NCI-H2107 (cell line): ENCODE results near the gene LIN37.

Experiments
- DNase-seq: peaks from one replicate; lab custom pipeline; 2025; lab: John Stamatoyannopoulos, UW

The LIN37 gene

DNA sequence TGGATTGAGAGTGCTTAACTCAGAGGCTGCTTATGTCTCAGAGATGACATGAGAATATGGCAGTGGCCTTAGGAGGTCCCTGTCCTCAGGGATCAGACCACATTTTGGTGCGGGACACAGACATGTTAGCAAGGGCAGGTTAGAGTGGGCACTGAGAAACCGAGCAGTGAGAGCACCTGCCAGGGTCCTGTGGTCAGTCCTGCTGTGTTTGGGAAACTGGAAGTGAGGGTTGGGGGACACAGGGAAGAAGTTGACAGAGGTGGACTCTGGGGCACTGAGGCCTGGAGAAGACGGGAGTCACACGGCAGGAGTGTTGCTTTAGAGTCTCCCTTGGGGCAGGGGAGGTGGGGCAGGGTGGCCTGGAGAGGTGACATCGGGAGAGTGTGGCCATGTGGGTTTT, 13.5 kb upstream of the LIN37 start:
- DNase-seq: no peak

- no peak for DNase-seq
Measured at GRCh38 chr19:35736913-35737886, 11.2 kb upstream of the LIN37 start.

DNA sequence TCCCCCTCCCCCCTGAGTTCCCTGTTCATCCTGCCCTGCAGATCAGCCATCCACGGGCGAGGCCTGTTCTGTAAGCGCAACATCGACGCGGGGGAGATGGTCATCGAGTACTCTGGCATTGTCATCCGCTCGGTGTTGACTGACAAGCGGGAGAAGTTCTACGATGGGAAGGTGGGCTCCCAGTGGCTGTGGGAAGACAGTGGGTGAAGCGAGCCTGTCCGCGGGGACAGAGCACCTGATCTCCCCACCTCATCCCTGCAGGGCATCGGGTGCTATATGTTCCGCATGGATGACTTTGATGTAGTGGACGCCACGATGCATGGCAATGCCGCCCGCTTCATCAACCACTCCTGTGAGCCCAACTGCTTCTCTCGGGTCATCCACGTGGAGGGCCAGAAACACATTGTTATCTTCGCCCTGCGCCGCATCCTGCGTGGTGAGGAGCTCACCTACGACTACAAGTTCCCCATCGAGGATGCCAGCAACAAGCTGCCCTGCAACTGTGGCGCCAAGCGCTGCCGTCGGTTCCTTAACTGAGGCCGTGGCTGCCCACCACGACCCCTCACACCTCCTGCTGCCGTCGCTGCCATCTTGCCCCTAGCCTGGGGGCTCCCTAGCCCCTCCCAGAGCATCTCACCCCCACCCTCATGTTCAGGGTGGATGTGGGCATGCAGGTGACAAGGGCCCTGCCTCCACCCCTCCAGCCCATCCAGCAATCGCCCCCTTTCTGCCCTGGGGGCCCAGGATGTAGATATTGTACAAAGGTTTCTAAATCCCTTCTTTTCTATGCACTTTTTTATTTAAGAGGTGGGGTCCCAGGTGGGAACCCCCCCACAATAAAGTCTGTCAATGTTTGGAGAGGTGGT, 10.1 kb upstream of the LIN37 start:
- no peak for DNase-seq

DNA sequence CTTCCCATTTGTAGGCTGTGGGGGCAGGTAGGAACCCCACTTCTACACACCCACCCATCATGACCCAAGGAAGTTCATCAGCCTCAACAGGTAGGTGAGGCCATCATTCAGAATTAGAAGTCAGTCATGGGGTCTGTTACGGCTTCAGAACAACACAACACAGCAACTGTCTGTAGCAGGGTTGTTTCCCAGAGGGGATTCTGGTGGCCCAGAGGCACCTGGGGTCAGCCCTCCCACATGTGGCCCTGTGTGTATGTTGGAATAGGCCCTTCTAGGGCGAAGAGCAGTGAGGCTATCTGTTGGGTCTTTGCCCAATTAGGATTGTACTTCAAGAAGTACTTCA, 9.5 kb upstream of the LIN37 start:
- DNase-seq: no peak

DNA sequence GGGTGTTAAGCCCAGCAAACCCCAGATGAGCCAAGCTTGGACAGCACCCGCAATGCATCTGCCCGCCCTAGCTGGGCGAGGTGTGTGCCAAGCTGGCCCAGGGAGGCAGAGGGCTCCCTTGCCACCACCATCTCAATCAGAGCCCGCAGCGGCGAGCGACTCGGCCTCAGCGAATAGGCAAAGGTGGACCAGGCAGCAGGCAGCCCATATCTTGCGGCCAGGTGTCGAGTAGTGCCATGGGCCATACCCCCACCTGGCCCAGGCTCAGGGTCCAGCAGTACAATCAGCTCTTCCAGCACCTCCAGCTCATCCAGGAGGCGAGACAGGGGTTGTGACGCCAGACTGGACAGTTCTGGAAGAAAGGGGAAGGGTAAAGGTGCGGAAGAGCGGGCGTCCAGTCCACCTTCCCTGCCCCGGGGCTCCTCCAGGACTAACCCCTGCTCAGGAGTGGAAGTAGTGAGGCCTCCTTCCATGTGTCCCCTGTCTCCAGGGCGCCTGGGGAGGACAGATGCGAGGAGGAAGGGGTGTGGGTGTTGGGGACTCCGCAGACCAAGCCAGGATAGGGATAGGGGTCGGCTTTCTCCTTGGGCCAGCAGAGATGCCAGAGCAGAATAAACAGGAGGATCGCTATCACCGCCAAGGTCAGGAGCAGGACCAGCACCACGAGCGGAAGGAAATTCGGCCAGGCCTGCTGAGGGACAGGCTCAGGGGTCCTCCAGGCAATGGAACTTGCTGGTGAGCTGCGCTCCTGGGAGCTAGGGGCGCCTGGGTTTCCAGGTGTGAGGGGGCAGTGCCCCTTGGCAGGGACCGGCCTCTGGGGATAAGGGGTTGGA, 8.9 kb upstream of the LIN37 start:
- no peak for DNase-seq

- DNase-seq: no peak
Measured at GRCh38 chr19:35740108-35740422, 8.3 kb upstream of the LIN37 start.

DNA sequence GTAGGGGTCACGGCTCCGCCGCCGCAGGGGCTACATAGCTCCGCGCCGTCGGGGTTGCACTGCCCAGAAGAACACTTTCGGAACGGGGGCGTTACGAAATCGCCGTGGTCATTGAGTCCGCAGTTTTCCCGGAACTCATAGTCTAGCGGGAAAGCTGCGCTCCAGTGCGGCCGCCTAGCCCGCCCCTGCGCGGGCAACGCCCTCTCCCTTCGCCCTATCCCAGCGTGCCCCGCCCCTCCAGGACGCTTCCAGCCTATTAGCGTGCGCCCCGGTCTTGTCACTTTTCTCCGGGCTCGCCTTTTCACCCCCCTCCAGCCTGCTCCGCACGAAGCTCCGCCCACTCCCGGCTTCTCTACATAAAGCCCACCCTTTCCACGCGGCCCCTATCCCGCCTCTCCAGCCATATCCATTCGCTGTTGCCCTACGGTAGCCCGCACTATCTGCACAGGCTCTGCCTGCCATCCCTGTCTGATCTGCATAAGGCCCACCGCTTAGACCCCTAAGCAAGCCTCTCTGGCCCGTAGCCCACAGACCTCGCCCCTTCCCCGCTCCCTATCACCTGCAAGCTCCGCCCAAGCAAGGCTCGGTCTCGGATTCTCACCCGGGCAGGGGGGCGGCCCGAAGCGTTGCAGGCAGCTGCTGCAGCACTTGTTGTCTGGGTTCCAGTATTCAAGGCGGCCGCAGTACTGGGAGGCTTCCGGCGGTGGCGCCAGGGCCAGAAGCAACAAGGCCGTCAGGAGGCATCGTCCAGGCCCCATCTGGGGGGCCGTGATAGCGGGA, 7.8 kb upstream of the LIN37 start:
- peak; percentile 93 for DNase-seq

- DNase-seq: no peak
Measured at GRCh38 chr19:35741203-35741515, 7.2 kb upstream of the LIN37 start.

- no peak for DNase-seq
Measured at GRCh38 chr19:35742121-35742724, 6.2 kb upstream of the LIN37 start, which contains the start of gene IGFLR1. IGFLR1 (minus strand) TSS chr19:35742452; CDS start chr19:35741180, 1,272 bp downstream.

DNA sequence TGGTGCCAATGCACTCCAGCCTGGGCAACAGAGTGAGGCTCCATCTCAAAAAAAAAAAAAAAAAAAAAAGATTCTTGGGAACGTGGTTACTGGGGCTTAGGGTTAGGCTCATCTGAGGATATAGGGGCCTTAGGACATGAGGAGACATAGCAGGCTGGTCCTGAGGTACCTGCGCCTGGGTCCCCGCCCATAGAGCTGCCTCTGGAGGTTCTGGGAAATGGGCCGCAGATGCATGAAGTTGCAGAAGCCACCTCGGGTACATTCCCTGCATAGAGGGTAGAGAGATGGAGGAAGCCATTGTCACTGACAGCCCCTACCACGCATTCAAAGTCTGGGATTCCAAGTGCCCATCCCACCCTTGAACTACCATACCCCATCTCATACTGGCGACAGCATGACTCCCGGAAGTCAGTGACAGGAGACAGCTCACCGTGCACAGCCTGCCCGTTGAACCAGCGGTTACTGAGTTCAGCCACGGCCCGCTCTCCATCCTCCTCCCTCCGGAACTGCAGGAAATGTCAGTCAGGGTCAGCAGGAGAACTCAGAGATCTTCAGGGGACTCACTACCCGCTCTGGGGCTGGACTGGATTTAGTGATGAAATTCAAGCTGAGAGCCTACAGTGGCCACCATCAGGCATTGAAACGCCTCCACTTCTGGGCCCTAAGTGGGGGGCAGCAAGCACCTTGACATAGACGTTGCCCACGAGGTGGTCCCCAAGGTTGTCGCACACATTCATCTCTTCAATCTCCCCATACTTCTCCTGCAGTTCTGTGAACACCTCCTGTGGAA, 4.5 kb upstream of the LIN37 start:
- DNase-seq: no peak

DNA sequence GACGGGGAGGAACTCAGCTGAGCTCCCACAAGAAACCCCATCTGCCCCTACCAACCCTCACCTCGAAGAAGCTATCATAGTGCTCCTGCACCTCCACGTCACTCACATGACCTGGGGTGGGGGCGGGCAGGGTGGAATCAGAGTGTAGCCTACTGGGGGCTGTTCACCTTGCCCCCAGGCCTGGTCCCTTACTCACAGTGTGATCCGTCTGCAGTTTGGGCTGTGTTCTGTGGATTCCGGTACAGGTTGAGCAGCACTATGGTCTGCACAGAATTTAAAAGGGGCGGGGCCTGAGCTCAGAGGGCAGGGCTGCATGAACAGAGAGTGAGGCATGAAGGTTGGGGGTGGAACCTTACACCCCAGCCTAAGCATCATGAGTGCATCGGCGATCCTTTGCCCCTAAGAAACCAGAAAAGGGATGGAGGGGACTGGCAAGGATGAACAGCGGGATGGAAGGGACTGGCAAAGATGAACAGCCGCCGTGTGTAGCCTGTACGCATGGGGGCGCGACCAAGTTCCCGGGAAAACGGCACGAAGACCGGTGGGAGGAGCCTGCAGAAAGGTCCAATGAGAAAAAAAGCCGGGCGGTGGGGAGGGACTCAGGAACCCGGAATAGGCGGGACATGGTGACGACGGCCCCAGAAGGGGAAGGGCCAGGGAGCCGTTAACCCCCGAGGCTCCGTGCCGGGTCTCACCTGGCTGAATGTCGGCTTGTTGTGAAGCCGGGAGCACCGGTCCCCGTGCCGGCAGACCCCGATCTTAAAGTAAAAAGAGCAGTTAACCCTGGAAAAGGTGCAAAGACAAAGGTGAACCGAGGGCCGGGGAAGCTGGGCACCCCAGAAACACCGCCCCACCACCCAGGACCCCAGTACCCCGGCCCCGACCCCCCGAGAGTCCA, 3.7 kb upstream of the LIN37 start:
- DNase-seq: peak; percentile 76

- peak; percentile 97 for DNase-seq
Measured at GRCh38 chr19:35745328-35746086, 2.9 kb upstream of the LIN37 start, which contains the start of the genes PSENEN and U2AF1L4. PSENEN (plus strand) TSS chr19:35745651; CDS start chr19:35745931, 280 bp downstream. U2AF1L4 (minus strand) TSS chr19:35745418; CDS start chr19:35745391, 27 bp downstream.

GRCh38 chr19:35746087-35746462, 2.3 kb upstream of the LIN37 start:
- no peak for DNase-seq

GRCh38 chr19:35746531-35746930, 1.8 kb upstream of the LIN37 start:
- DNase-seq: no peak

DNA sequence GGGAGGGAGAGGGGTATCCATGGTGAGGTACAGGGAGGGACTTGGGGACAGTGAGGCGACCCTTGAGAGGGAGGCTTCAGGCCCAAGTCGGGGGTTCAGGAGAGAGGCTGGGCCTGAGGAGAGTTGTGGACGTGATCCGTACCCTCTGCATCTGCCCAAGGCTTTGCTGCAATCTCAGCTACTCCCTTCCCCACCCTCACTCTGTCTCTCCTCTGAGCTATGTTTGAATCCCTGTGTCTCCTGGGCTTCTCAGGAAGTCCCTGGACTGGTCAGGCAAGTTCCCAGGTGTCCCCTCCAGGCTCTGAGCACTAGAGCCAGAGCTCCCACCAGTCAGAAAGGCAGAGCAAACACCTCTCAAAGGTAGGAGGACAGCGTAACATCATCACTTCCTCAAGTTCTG, 1.8 kb downstream of the LIN37 start:
- DNase-seq: no peak

DNA sequence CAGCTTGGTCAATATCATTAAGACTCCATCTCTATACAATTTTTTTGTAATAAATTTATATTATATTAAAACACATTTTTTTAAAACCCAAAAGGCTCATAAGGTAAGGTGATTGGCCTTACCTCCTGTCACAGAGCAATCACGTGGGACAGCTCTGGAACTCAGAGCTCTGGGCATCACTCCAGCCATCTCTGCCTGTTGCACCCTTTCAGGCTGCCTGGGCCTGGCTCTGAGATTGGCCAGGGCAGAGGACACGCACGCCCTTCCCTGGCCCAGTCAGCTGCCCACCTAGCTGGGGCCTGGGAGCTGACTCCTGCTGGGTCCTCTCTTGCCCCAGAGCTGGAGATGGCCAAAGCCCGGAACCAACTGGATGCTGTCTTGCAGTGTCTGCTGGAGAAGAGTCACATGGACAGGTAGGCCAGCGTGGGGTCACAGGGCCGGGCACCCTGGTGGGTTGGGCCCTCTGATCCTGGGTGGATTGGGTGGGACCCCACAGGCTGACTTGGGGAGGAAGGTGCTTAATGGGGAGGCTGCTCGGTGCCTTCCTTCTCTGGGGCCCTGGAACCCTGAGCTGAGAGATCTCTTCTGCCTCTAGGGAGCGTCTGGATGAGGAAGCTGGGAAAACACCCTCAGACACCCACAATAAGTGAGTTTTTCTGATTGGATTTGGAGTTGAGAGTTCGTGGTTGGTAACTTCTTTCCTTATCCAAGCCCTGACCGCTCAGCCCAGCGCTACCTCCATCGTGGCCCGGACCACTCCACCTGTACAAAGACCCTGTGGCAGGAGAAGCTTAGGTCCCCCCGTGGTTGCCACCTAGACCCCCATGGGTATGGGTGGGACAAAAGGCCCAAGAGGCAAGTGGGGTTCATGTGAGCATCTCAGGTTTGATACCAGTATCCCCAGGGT, 3.7 kb downstream of the LIN37 start:
- no peak for DNase-seq

- no peak for DNase-seq
Measured at GRCh38 chr19:35752746-35753350, 4.5 kb downstream of the LIN37 start.
